Lung (tissue), 12 donors: ENCODE results near the gene RUSF1. TPM values are rescaled to one million over a fixed set of nuclear protein-coding genes. Genes with fewer than 3 reads are reported as not detected.
A peak's percentile ranks its signal among the peaks of the same experiment; 100 is the strongest.

ENCODE experiments used
- ATAC-seq: fragments of 200-7000 bp; cut with Tn5 transposase; one replicate; pipeline ENCODE4 v1.9.1; 2020; ENCODE audit warnings: moderate number of reproducible peaks; ENCODE audit not compliant: insufficient read depth, low FRiP score
- DNase-seq, 3 donors: peaks; one replicate each; pipeline ENCODE4 v3.0.0-alpha.2; 2013 to 2017
- H3K27ac ChIP-seq, 2 donors: one replicate each; pipeline ENCODE4 v1.5.1; 2013; ENCODE audit warnings: mild to moderate bottlenecking in 2 of 2, moderate library complexity in 2 of 2, control low read depth in 1 of 2, inconsistent platforms in 1 of 2, low read depth in 1 of 2, low read length in 1 of 2
- H3K27me3 ChIP-seq, 3 donors: one replicate each; pipeline ENCODE4 v1.5.1; 2013; ENCODE audit warnings: low read length in 2 of 3; ENCODE audit not compliant: control insufficient read depth in 3 of 3, insufficient read depth in 3 of 3
- H3K36me3 ChIP-seq, 4 donors: one replicate each; pipeline ENCODE4 v1.5.1; 2013; ENCODE audit warnings: low read length in 4 of 4, mild to moderate bottlenecking in 1 of 4, moderate library complexity in 1 of 4; ENCODE audit not compliant: control insufficient read depth in 4 of 4, insufficient read depth in 4 of 4
- H3K4me1 ChIP-seq, 5 donors: one replicate each; pipeline ENCODE4 v1.5.1; 2013; ENCODE audit warnings: low read length in 5 of 5, mild to moderate bottlenecking in 2 of 5, moderate library complexity in 1 of 5; ENCODE audit not compliant: control insufficient read depth in 5 of 5, insufficient read depth in 5 of 5
- H3K4me3 ChIP-seq: one replicate; pipeline ENCODE4 v1.5.1; 2013; ENCODE audit warnings: mild to moderate bottlenecking, control low read depth, moderate library complexity
- H3K9ac ChIP-seq, 2 donors: one replicate each; pipeline ENCODE4 v1.5.1; 2013; ENCODE audit warnings: low read length in 2 of 2, control low read depth in 1 of 2; ENCODE audit not compliant: insufficient read depth in 1 of 2
- H3K9me3 ChIP-seq, 4 donors: one replicate each; pipeline ENCODE4 v1.5.1; 2013; ENCODE audit warnings: low read length in 3 of 4, mild to moderate bottlenecking in 1 of 4, moderate library complexity in 1 of 4; ENCODE audit not compliant: control insufficient read depth in 4 of 4, insufficient read depth in 3 of 4
- CTCF ChIP-seq: IDR thresholded peaks from 2 replicates; pipeline ENCODE4 v1.5.1; 2012; ENCODE audit warnings: mild to moderate bottlenecking; ENCODE audit errors: control extremely low read depth, extremely low read depth
- WGBS, 2 donors: extraction: QIAGEN DNeasy Blood & Tissue Kit; methylation state at CpG; one replicate each; pipeline ENCODE4 v1.1.7; 2013; 5-methylcytosine and 5-hydroxymethylcytosine counted together
- polyA plus RNA-seq, 2 donors: library from polyadenylated mRNA; stranded (reverse); fragments of 200-250 nt; gene quantifications; one replicate each; pipeline ENCODE4 v1.2.1, GENCODE V29; 2013
- total RNA-seq, 2 donors: library from RNA; depleted of rRNA in 1 of 2; stranded (reverse); fragments of >200 nt in 1 of 2; gene quantifications; one replicate each; pipeline ENCODE4 v1.2.1, GENCODE V29; 2014 to 2021
- donor health status: control.
- donor health status: control.
- donor health status: Bipolar disorder and iron deficiency.
- donor health status: healthy.
- donor health status: DM: yes; HTN: yes; CAD: no.

RUSF1 gene
- total and polyA plus RNA-seq, 4 donors = 56.1 to 82.7 (median 73.1) TPM

DNA sequence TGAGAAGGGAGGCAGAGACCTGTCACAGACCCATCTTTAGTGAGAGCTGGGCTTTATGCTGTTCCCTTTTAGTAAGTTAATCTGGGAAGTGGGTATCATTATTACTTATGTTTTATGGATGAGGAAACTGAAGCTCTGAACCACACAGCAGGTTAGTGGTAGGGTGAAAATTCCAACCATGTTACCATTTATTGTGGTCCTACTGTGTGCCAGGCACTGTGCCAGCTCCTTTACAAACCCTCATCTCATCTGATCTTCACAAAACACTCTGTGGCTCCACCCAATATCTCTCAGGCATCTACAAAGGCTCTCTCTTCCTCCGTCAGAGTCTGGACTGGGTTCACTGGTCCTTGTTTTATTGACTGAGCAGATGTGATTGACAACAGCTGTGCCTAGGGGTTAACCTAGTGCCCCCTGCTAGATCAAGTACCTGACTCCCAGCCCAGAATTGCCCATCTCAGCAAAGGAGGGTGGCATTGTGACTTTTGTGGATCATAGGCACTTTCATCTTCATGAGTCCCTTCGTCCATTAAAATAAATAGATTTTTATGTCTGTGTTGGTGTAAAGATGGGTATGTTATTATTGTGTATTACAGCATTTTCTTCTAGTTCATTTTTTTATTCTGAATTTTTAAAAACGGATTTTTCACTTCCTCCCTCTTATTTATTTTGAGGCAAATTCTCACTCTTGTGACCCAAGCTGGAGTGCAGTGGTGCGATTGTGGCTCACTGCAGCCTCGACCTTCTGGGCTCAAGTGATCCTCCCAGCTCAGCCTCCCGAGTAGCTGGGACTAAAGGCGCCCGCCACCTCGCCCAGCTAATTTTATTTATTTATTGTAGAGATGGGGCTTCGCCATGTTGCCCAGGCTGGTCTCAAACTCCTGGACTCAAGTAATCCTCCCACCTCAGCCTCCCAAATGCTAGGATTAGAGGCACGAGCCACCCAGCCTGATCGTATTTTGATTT lies 33.1 kb downstream of the RUSF1 start:
- DNase-seq (no peak), ATAC-seq (no peak)
- no peak for TF ChIP-seq CTCF
- no peak overlapping the region for H3K27ac ChIP-seq
- H3K4me1 ChIP-seq = peaks cover 0 to 23% (median 8%) of the 10 kb centered on the region in 5 donors
- no peaks in the 10 kb centered on the region for H3K27me3 ChIP-seq
- WGBS, 2 donors = 92 to 93% methylated on average over 12 of the region's 12 CpGs
- no peak overlapping the region for H3K4me3 ChIP-seq
- H3K36me3 ChIP-seq = peaks cover 6 to 23% (median 17%) of the 10 kb centered on the region in 4 donors
- no peaks in the 10 kb centered on the region for H3K9me3 ChIP-seq
- no peak overlapping the region for H3K9ac ChIP-seq

DNA sequence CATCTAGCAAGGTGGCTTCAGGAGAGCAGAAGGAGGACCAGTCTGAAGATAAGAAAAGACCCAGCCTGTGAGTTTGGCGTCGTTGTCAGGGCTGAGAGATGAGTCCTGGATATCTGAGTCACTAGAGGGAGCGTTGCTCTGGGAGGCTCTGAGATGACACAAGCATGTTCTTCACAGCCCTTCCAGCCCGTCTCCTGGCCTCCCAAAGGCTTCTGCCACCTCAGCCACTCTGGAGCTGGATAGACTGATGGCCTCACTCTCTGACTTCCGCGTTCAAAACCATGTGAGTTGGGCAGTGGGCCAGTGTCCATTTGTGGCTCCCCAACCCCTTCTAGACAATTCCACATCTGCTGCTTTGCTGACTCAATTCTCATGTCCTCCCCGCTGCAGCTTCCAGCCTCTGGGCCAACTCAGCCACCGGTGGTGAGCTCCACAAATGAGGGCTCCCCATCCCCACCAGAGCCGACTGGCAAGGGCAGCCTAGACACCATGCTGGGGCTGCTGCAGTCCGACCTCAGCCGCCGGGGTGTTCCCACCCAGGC lies 33.9 kb downstream of the RUSF1 start:
- DNase-seq (no peak), ATAC-seq (no peak)
- no peak for TF ChIP-seq CTCF
- H3K36me3 ChIP-seq = peaks cover 6 to 23% (median 17%) of the 10 kb centered on the region in 4 donors
- no peak overlapping the region for H3K4me3 ChIP-seq
- H3K4me1 ChIP-seq = peaks cover 0 to 23% (median 8%) of the 10 kb centered on the region in 5 donors
- 76 to 85% methylated on average over 12 of the region's 12 CpGs for WGBS, 2 donors
- no peaks in the 10 kb centered on the region for H3K9me3 ChIP-seq
- peak overlapping the region in 1 of 2 donors; percentile 5 for H3K27ac ChIP-seq
- no peaks in the 10 kb centered on the region for H3K27me3 ChIP-seq
- H3K9ac ChIP-seq = no peak overlapping the region

GRCh38 chr16:31473264-31473984 lies 34.8 kb downstream of the RUSF1 start:
- Histone ChIP-seq H3K9ac (no peak overlapping the region), H3K36me3 (peaks cover 6 to 23% (median 16%) of the 10 kb centered on the region in 4 donors), H3K4me1 (peaks cover 0 to 23% (median 8%) of the 10 kb centered on the region in 5 donors), H3K9me3 (no peaks in the 10 kb centered on the region), H3K27me3 (no peaks in the 10 kb centered on the region), H3K4me3 (no peak overlapping the region), H3K27ac (peak overlapping the region in 1 of 2 donors; percentile 13)
- DNase-seq (no peak), ATAC-seq (no peak)
- WGBS, 2 donors = 88 to 93% methylated on average over 17 of the region's 17 CpGs
- no peak for TF ChIP-seq CTCF
